ENCODE results near the gene IKBKE.

The IKBKE gene

DNA sequence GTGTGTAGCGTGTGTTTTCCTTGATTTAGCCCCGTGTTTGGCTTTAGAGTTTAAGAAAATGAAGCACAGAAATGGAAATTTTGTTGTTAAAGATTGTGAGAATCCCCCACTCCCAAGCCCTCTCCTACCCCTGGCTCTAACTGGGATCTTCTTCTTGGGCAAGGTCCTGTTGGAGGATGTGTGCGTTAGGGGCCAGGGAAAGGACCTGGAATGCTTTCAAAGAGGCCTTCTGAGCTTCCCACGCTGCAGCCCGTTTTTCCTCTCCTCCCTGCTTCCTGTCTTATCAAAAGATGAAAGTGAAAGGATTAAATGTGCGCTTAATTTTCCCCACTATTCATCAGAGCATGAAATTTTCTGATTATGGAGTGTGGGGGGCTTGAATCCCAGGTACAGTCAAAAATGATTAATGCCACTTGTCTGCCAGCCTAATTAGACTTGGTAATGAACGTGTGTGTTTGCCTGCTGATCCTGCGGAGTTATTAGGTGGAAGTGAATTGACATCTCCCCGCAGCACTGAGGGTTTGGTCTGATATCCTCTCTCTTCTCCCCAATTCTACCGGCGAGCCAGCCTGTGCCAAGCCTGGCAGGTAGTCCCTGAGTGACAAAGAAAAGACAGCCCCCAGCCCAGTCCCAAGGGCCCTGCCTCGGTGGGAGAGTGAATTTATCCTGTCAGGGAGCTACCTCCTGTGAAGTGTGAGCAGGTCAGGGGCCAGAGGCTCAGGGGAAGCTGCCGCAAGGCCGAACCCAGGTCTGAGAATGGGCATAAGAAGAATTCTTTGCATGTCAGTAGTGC, 42.0 kb downstream of the IKBKE start:
- no peak for DNase-seq (ENCODE audit: low read depth in 2 of 2)

- DNase-seq (ENCODE audit: low read depth in 2 of 2), result no peak
These were observed 42.5 kb downstream of the IKBKE start for GRCh38 chr1:206512851-206513180.

- DNase-seq (ENCODE audit: low read depth in 2 of 2), result no peak
These were observed 43.2 kb downstream of the IKBKE start for GRCh38 chr1:206513312-206514111.

DNA sequence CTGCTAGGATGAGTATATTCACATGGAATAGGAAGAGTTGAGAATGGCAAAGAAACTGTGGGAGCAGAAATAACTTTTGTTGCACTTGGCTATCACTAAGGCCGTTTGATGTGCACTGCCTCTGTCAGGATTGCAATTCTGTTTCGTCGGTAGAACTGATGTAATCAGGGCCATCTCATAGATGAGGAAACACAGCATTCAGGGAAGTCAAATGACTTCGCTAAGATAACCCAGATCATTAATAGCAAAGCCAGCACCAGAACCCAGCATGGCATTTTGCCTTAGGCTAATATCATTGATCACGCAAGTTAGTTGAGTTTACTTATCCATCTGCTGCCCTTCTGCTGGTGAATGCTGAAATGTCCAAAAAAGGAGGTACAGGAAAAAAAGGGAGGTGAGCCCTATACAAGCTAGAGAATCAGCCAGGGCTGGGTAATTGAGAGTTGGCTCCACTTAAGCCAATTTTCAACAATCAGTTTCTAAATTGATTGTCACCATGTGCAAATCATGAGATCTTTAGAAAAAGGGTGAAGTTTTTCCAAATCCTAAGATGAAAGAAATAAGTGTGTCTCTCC, 44.6 kb downstream of the IKBKE start:
- DNase-seq (ENCODE audit: low read depth in 2 of 2), result no peak

GRCh38 chr1:206516728-206516990, 46.4 kb downstream of the IKBKE start:
- no peak for DNase-seq (ENCODE audit: low read depth in 2 of 2)

GRCh38 chr1:206517784-206518183, 47.5 kb downstream of the IKBKE start:
- DNase-seq (ENCODE audit: low read depth in 2 of 2), result no peak

- DNase-seq (ENCODE audit: low read depth in 2 of 2), result no peak
These were observed 47.9 kb downstream of the IKBKE start for GRCh38 chr1:206518206-206518605.

DNA sequence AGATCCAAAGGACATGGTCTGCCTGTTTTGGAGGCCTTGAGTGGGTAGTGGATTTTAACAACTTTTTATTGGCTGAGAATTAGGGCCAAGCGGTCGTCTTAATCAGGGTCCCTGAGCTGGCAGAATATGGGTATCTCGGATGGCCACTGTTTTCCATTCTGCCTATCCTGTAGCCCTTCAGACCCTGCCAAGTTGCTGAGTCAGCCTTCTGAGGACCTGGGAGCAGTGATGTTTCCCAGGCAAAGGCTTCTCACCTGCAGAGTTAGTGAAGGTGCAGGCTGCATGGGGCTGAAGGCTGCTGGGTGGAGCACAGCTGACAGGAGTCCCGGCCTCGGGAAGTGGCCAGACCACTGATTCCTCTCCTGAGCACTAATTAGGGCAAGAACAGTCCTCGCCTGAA, 48.5 kb downstream of the IKBKE start:
- DNase-seq (ENCODE audit: low read depth in 2 of 2), result no peak

DNA sequence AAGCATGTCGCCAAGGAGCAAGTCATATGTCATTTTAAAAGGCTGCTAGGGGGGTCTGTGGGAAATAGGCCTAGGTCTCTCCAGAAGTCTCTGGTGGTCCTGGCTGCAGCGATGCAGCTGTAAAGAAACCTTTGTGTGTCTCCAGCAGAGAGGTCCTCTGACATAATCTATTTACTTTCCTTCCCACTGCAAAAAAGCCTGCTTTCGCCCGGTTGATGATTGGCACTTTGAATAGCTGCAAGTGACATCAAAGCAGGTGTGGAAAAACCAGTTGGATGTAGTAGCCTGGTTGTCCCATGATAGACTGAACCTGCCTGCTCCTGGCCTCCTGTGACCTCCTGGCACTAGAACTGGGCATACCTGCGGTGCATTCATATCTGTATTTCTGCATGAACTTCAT, 50.9 kb downstream of the IKBKE start:
- DNase-seq (ENCODE audit: low read depth in 2 of 2), result no peak

GRCh38 chr1:206521694-206522402, 51.6 kb downstream of the IKBKE start:
- no peak for DNase-seq (ENCODE audit: low read depth in 2 of 2)

DNA sequence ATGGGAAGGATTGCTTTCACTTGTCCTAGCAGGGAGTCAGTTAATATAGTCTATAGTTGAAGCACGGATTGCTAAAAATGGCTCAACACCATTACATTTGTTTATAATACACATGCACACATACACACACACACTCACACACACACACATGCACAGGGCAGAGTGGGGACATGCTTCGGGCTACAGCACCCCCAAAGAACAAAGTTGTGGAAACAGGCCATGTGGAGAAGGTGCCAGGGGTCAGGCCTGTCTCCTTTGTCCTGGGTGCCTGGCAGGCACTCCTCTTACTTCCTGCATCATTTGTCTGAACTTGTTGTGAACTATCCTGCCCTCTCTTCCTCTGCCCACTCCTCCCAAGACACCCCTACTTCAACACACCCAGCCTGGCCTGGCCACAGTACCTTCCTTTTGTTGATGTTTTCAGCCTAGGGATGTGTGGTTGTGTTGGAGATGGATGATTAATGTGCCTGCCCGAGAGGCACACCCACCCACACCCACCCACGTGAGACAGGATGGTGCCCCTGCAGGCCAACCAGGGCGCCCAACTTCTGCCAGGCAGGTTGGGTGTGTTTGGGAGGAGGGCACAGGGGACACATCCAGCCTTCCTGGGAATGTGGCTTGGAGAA, 54.6 kb downstream of the IKBKE start:
- no peak for DNase-seq (ENCODE audit: low read depth in 2 of 2)

GRCh38 chr1:206526064-206526911, 56.0 kb downstream of the IKBKE start:
- DNase-seq (ENCODE audit: low read depth in 2 of 2), result no peak

GRCh38 chr1:206529425-206529824, 59.1 kb downstream of the IKBKE start:
- no peak for DNase-seq (ENCODE audit: low read depth in 2 of 2)

GRCh38 chr1:206532368-206532767, 62.1 kb downstream of the IKBKE start:
- DNase-seq (ENCODE audit: low read depth in 2 of 2), result no peak

DNA sequence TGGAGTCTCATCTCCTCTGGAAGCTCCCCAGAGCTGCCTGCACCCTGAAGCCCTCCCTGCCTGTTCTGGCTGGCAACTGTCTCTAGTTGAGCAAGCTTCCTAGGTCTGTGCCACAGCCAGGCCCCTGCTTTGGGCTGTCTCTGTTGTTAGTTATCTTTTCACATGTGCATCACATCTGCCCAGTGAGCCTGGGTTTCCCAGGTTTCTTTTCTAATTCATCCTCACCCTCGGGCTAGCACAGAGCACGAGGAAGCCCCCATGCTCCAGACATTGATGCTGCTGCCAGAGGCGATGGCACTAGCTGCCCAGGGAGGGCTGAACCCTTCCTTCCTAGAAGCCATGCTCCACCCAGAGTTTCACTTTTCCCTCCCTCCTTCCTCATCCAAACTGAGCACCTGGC, 64.3 kb downstream of the IKBKE start:
- no peak for DNase-seq (ENCODE audit: low read depth in 2 of 2)

DNA sequence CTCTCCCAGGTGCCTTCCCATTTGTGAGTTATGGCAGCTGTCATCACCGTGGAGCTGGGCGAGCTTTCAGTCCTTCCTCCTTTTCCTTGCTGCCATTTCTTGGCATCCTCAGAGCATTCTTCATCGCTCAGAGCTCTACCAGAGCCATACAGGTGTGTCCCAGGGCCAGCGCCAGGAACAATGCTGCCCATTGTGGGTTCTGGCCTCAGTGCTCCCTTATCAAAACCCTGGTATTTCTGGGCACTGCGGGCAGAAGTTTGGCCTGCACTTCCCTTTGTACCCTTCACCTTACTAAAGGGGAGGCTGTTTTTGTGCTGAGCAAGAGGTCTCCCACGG, 65.5 kb downstream of the IKBKE start:
- DNase-seq (ENCODE audit: low read depth in 2 of 2), result no peak

DNA sequence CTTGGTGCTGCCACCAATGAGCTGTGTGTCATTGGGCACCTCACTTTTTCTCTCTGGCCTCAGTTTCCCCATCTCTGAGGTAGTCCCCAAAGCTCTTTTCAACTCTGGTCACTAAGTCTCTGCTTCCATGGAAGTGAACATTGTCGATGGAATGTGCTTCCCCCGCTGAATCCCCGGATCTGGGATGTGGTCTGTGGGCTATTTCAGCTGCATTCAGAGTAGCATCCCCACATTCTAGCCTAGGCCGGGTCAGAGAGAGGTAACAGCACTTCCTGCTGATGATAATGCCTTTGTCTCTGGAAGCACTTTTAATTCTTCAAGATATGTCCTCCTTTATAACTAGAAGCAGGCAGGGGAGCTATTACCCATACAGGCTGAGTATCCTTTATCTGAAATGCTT, 66.9 kb downstream of the IKBKE start:
- no peak for DNase-seq (ENCODE audit: low read depth in 2 of 2)

DNA sequence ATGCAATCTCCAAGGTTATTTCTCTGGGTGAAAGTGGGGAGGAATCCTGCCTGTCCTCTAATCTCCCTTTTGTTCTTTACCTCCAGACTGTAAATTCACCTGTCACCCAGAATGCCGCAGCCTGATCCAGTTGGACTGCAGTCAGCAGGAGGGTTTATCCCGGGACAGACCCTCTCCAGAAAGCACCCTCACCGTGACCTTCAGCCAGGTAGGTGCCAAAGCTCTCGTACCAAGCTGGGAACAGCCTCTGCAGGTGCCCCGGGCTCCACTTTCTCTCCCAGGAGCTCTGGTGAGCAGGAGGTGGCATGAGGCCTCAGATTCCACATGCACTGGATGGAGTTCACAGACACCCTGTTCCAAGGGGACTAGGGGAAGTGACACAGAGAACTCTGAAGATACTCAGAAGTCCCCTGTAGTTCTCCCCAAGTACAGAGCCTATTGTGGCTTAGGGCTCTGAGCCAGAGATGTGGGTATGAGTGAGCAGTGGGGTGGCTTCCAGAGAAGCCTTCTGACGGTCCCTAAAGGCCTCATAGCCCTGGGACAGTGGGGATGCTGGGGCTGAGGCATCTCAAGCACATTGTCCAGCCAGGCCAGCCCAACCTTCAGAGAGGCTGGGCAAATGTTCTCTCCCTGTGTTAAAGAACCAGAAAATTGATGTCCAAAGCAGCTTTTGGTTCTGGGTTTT, 68.0 kb downstream of the IKBKE start:
- no peak for DNase-seq (ENCODE audit: low read depth in 2 of 2)

GRCh38 chr1:206538901-206539640, 68.8 kb downstream of the IKBKE start:
- DNase-seq (ENCODE audit: low read depth in 2 of 2), result no peak
